Upper lobe of left lung (tissue), 4 donors: Measurements from ENCODE around the gene NDC1.

Experiments used
- CTCF ChIP-seq, 6 experiments: fragments of 450-650 bp in 4 of 6; fragments of 200-600 bp in 2 of 6; sonication (generic) in 2 of 6; IDR thresholded peaks; one replicate each; pipeline ENCODE4 v1.5.1; 2016 to 2019; ENCODE audit warnings: antibody characterized with exemption in 6 of 6
- EP300 ChIP-seq, 4 donors: sonication (generic); formaldehyde crosslinking; IDR thresholded peaks; one replicate each; pipeline ENCODE4 v1.5.1; 2017; ENCODE audit warnings: antibody characterized with exemption in 4 of 4, control low read depth in 2 of 4
- POLR2A ChIP-seq, 4 donors: fragments of 450-650 bp; IDR thresholded peaks; one replicate each; pipeline ENCODE4 v1.5.1; 2016 to 2017; ENCODE audit warnings: antibody characterized with exemption in 4 of 4, mild to moderate bottlenecking in 2 of 4

DNA sequence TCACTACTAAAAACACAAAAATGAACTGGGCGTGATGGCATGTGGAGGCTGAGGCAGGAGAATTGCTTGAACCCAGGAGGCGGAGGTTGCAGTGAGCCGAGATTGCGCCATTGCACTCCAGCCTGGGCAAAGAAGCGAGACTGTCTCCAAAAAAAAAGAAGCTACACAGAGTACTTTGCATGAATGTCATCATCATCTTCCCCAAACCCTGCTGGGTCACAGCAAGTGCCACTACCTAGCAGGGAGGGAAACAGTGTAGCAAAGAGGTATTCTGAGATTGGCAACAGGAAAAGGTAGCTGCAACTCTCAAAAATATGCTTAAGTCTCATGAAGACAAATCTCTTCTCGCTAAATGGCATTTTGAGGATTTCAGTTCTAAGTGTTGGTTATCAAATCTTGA, 12.8 kb downstream of the NDC1 start:
- TF ChIP-seq POLR2A (IDR thresholded peaks at IDR 0.05), result no peak
- TF ChIP-seq EP300 (IDR thresholded peaks at IDR 0.05), result no peak
- TF ChIP-seq CTCF (IDR thresholded peaks at IDR 0.05), result no peak
